ENCODE data around the gene ANKS1B. TPM values are rescaled to one million over a fixed set of nuclear protein-coding genes. Genes with fewer than 3 reads are reported as not detected.
A peak's percentile ranks its signal among the peaks of the same experiment; 100 is the strongest.

ANKS1B gene
- total and polyA plus RNA-seq, 2 experiments from 2014 or later = 1.8 to 1.9 TPM

- peak in 1 of 2 donors; percentile 7 for DNase-seq (ENCODE audit: low read depth in 1 of 2, low spot score in 1 of 2)
These were observed 529.2 kb downstream of the ANKS1B start for GRCh38 chr12:99455350-99456035.

DNA sequence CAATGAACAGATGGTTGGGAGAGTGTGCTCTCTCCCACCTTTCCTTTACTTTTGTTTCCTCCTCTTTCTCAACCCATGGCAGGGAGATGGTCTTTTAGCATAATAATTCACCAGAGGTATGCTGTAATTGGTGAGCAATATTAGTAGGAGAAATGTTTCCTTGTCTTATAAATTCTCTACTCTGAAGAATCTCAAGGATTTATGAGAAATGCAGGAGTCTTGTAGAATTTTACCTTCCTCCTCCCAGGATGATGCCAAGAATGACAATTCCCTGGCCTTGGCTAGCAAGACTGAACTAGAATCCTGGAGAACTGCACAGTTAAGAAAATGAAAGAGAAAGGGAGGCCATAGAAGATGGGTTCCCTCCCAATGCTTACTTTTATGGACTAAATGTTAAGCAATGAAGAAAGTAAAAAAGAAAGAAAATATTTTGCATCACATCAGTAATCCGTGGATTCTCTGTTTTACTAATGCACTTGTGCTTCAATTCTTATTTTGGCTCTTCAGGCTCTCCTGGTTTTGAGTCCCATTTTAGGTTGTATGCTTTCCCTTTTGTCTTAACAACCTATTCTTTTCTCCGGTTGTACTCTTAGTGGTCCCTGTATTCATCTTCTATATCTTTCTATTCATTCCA is 530.1 kb downstream of the ANKS1B start:
- DNase-seq (ENCODE audit: low read depth in 1 of 2, low spot score in 1 of 2) = no peak
- no peak for TF ChIP-seq CTCF (IDR thresholded peaks at IDR 0.05; ENCODE audit: low read depth, low read length)
- H3K27me3 ChIP-seq = no peaks in the 10 kb centered on the region

More at GRCh38 chr12:99455350-99456035, 529.2 kb downstream of the ANKS1B start:
- no peaks in the 10 kb centered on the region for H3K27me3 ChIP-seq
- H3K27ac ChIP-seq = no peak overlapping the region
- H3K4me3 ChIP-seq = no peak overlapping the region
- no peak for TF ChIP-seq CTCF (IDR thresholded peaks at IDR 0.05; ENCODE audit: low read depth, low read length)
- H3K4me1 ChIP-seq (ENCODE audit: low read depth) = peaks cover 2% of the 10 kb centered on the region
- no peaks in the 10 kb centered on the region for H3K36me3 ChIP-seq
- H3K9me3 ChIP-seq (ENCODE audit: low read depth) = no peaks in the 10 kb centered on the region

DNA sequence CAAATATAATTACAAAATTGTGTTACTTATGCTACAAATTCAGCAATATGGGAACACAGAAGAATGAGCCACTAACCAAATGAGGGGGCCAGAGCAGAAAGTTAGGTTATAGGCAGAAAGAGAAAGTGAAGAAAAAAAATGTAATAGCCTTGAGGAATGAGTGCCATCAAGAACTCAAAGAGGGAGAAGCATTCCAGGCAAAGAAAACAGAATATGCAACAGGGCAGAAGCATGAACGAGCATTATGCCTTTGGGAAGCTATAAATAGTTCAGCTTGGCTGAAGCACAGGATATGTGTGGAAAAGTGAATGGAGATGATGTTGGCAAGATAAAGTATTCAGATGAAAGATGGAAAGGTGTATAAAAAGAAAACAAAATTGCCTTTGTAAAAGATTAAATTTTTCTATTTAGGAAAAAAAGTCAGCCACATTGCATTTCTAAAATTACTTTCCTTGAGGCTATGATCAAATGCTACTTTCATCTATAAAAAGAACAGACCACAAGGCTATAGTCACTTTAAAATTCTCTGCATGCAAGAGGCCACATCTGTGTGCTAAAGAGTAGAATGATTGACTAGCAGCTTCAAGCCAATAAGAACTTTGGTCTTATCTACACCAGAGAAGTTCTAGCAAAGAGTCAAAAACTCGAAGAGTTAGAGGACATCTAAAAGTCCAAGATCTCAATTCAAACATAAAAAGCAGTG is 530.7 kb downstream of the ANKS1B start:
- TF ChIP-seq CTCF (IDR thresholded peaks at IDR 0.05; ENCODE audit: low read depth, low read length) = no peak
- no peaks in the 10 kb centered on the region for H3K27me3 ChIP-seq
- H3K4me3 ChIP-seq = no peak overlapping the region
- H3K9me3 ChIP-seq (ENCODE audit: low read depth) = no peaks in the 10 kb centered on the region
- H3K27ac ChIP-seq = no peak overlapping the region
- no peaks in the 10 kb centered on the region for H3K36me3 ChIP-seq
- DNase-seq (ENCODE audit: low read depth in 1 of 2, low spot score in 1 of 2) = peak in 1 of 2 donors; percentile 2
- H3K4me1 ChIP-seq (ENCODE audit: low read depth) = peaks cover 2% of the 10 kb centered on the region

More for the DNA sequence above, 530.1 kb downstream of the ANKS1B start:
- Histone ChIP-seq H3K4me1 (ENCODE audit: low read depth) (peaks cover 2% of the 10 kb centered on the region), H3K4me3 (no peak overlapping the region), H3K9me3 (ENCODE audit: low read depth) (no peaks in the 10 kb centered on the region), H3K36me3 (no peaks in the 10 kb centered on the region), H3K27ac (no peak overlapping the region)

DNA sequence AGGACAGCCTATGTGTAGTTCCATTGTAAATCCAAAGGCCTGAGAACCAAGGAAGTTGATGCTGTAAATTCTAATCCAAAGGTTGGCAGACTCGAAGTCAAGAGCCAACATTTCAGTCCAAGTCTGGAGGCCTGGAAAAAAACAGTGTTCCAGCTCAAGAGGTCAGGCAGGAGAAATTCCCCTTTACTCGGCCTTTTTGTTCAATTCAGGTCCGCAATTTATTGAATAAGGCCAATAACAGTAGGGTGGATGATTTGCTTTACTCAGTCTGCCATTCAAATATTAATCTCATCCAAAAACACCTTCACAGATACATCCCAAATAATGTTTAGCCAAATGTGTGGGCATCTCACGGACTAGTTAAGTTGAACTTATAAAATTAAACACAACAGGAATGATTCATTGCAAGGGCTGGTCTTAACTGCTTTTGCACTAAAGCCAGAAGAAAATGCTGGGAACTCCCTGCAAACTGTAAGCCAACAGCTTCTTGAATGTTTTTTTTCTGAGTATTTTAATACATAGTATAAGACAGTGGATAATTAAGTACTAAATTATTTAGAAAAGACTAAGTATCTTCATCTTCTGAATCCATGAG is 534.6 kb downstream of the ANKS1B start:
- DNase-seq (ENCODE audit: low read depth in 1 of 2, low spot score in 1 of 2) = no peak
- Histone ChIP-seq H3K27me3 (no peaks in the 10 kb centered on the region), H3K9me3 (ENCODE audit: low read depth) (no peaks in the 10 kb centered on the region), H3K4me3 (no peak overlapping the region), H3K27ac (no peak overlapping the region), H3K4me1 (ENCODE audit: low read depth) (peaks cover 2% of the 10 kb centered on the region), H3K36me3 (no peaks in the 10 kb centered on the region)
- no peak for TF ChIP-seq CTCF (IDR thresholded peaks at IDR 0.05; ENCODE audit: low read depth, low read length)

DNA sequence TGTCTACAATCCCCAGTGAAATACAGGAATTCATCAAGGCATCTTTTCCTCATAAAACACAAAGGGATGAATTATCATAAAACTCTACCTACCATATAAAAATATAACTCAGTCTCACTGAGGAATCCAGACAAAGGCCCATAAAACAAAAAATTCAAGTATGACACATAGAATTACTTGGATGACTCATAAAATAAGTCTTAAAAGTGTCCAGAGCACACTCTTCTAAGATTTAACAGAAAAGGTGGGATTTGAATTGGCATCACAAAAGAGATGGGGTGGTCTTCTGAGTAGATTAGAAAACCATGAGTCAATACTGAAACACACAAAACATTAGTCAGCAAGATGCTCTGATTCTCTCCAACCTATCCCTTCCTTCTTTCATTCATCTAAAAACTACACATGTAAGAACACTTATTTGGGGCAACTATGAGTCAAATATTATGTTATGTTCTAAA is 539.8 kb downstream of the ANKS1B start:
- Histone ChIP-seq H3K36me3 (no peaks in the 10 kb centered on the region), H3K4me1 (ENCODE audit: low read depth) (no peaks in the 10 kb centered on the region), H3K27ac (no peak overlapping the region), H3K27me3 (no peaks in the 10 kb centered on the region), H3K9me3 (ENCODE audit: low read depth) (no peaks in the 10 kb centered on the region), H3K4me3 (no peak overlapping the region)
- DNase-seq (ENCODE audit: low read depth in 1 of 2, low spot score in 1 of 2) = no peak
- no peak for TF ChIP-seq CTCF (IDR thresholded peaks at IDR 0.05; ENCODE audit: low read depth, low read length)
